HL-60 (cell line): ENCODE results near the gene BRIP1.

Experiments used
- CTCF ChIP-seq: IDR thresholded peaks from one replicate; pipeline ENCODE4 v1.5.1; 2011; ENCODE audit warnings: low read length, control low read depth, inconsistent platforms; ENCODE audit not compliant: insufficient read depth
- GABPA ChIP-seq: IDR thresholded peaks from 2 replicates; pipeline ENCODE4 v1.6.1; 2012; ENCODE audit warnings: low read depth
- POLR2AphosphoS5 ChIP-seq: IDR thresholded peaks from 2 replicates; pipeline ENCODE4 v1.6.1; 2012; ENCODE audit warnings: low read depth
- REST ChIP-seq: IDR thresholded peaks from 2 replicates; pipeline ENCODE4 v1.6.1; 2012; ENCODE audit warnings: low read depth; ENCODE audit not compliant: insufficient replicate concordance
- SPI1 ChIP-seq: IDR thresholded peaks from 2 replicates; pipeline ENCODE4 v1.6.1; 2012; ENCODE audit warnings: low read depth, mild to moderate bottlenecking, borderline replicate concordance

GRCh38 chr17:61789872-61790271, 73.5 kb downstream of the BRIP1 start:
- TF ChIP-seq REST (no peak), CTCF (no peak), POLR2AphosphoS5 (no peak), GABPA (no peak), SPI1 (no peak)
